ENCODE measurements around the gene CDH11.

CDH11 gene

GRCh38 chr16:65000654-65001053, 121.2 kb downstream of the CDH11 start:
- TF ChIP-seq, protein P1, sequence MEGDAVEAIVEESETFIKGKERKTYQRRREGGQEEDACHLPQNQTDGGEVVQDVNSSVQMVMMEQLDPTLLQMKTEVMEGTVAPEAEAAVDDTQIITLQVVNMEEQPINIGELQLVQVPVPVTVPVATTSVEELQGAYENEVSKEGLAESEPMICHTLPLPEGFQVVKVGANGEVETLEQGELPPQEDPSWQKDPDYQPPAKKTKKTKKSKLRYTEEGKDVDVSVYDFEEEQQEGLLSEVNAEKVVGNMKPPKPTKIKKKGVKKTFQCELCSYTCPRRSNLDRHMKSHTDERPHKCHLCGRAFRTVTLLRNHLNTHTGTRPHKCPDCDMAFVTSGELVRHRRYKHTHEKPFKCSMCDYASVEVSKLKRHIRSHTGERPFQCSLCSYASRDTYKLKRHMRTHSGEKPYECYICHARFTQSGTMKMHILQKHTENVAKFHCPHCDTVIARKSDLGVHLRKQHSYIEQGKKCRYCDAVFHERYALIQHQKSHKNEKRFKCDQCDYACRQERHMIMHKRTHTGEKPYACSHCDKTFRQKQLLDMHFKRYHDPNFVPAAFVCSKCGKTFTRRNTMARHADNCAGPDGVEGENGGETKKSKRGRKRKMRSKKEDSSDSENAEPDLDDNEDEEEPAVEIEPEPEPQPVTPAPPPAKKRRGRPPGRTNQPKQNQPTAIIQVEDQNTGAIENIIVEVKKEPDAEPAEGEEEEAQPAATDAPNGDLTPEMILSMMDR (IDR thresholded peaks at IDR 0.05; ENCODE audit: borderline replicate concordance, control extremely low read depth, extremely low read depth, insufficient read depth, missing control alignments) = no peak
- in situ Hi-C loops (cut with MboI; ENCODE audit: low sequenced_read_pairs, unreplicated experiment) = no loop called here
- DNase-seq (ENCODE audit: low spot score) = no peak

DNA sequence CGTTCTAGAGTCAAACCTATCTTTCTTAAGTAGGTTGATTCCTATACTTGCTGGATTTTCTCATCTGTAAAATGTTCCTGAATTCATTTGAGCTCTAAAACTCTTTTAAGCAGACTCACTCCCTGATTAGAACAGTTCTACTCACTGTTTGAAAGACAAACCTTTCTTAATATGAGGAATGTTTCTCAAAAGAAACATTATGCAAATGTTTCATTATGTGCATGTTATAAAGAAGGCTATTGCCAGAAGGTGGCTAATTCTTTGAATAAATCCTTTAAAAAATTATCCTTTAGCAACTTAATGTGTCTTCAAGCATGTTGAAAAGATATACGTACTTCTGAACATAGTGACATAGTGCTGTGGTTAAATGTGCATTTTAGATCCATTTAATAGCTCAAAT, 124.1 kb downstream of the CDH11 start:
- TF ChIP-seq, protein P1 (IDR thresholded peaks at IDR 0.05; ENCODE audit: borderline replicate concordance, control extremely low read depth, extremely low read depth, insufficient read depth, missing control alignments) = no peak
- in situ Hi-C loops (cut with MboI; ENCODE audit: low sequenced_read_pairs, unreplicated experiment) = no loop called here
- no peak for DNase-seq (ENCODE audit: low spot score)

DNA sequence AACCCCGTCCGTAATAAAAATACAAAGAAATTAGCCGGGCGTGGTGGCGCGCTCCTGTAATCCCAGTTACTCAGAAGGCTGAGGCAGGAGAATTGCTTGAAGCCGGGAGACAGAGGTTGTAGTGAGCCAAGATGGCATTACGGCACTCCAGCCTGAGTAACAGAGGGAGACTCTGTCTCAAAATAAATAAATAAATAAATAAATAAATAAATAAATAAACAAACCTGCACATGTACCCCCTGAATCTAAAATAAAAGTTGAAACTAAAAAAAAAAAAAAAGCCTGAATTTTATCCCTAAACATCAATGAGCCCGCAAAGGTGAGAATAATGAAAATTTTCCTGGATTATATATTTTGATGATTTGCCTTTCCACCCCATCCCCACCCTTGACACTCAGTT, 124.7 kb downstream of the CDH11 start:
- no peak for DNase-seq (ENCODE audit: low spot score)
- in situ Hi-C loops (cut with MboI; ENCODE audit: low sequenced_read_pairs, unreplicated experiment) = no loop called here
- TF ChIP-seq, protein P1 (IDR thresholded peaks at IDR 0.05; ENCODE audit: borderline replicate concordance, control extremely low read depth, extremely low read depth, insufficient read depth, missing control alignments) = no peak

DNA sequence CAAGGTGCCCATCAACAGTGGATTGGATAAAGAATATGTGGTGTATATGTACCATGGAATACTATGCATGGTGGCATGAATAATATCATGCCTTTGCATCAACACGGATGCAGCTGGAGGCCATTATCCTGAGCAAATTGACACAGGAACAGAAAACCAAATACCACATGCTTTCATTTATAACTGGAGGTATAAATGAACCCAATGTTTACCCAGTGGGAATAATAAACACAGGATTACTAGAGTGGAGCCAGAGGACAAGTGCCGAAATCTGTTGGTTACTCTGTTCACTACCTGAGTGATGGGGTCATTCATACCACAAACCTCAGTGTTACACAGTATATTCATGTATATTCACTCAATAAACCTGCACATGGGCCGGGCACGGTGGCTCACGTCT, 125.2 kb downstream of the CDH11 start:
- in situ Hi-C loops (cut with MboI; ENCODE audit: low sequenced_read_pairs, unreplicated experiment) = no loop called here
- TF ChIP-seq, protein P1 (IDR thresholded peaks at IDR 0.05; ENCODE audit: borderline replicate concordance, control extremely low read depth, extremely low read depth, insufficient read depth, missing control alignments) = no peak
- DNase-seq (ENCODE audit: low spot score) = no peak

GRCh38 chr16:64993464-64993863, 128.4 kb downstream of the CDH11 start:
- in situ Hi-C loops (cut with MboI; ENCODE audit: low sequenced_read_pairs, unreplicated experiment) = no loop called here
- no peak for DNase-seq (ENCODE audit: low spot score)
- TF ChIP-seq, protein P1 (IDR thresholded peaks at IDR 0.05; ENCODE audit: borderline replicate concordance, control extremely low read depth, extremely low read depth, insufficient read depth, missing control alignments) = no peak

- TF ChIP-seq, protein P1 (IDR thresholded peaks at IDR 0.05; ENCODE audit: borderline replicate concordance, control extremely low read depth, extremely low read depth, insufficient read depth, missing control alignments) = no peak
- in situ Hi-C loops (cut with MboI; ENCODE audit: low sequenced_read_pairs, unreplicated experiment) = no loop called here
- no peak for DNase-seq (ENCODE audit: low spot score)
Measured at GRCh38 chr16:64991001-64991400, 130.9 kb downstream of the CDH11 start.

DNA sequence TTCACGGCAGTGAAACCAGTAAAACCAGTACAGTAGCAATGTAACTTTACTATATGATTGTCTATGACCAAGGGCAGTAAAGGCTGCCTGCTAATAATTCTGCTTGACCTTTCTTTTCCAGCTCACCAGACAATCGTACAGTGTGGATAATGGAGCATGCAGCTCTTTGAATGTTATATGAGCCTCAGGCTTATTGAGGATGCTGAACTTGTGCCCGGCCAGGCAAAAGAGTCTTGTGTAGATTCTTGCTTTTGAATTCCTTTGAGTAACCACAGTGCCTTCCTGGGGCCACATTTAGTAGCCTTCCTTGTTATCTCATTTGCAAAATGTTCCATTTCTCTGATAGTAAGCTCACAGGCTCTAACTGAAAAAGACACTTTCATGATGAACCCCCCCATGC, 131.8 kb downstream of the CDH11 start:
- in situ Hi-C loops (cut with MboI; ENCODE audit: low sequenced_read_pairs, unreplicated experiment) = no loop called here
- no peak for DNase-seq (ENCODE audit: low spot score)
- TF ChIP-seq, protein P1 (IDR thresholded peaks at IDR 0.05; ENCODE audit: borderline replicate concordance, control extremely low read depth, extremely low read depth, insufficient read depth, missing control alignments) = no peak
